Coronary artery (tissue), 2 donors: ENCODE measurements around the gene AHCYL2.
"Not testable (repeated sequence)": the region's sequence is repeated elsewhere in the genome, so short reads cannot be mapped to it uniquely, and the experiment has no call there.

ENCODE experiments used
- DNase-seq: peaks from one replicate; pipeline ENCODE4 v3.0.0-alpha.2; 2017; ENCODE audit warnings: low spot score
- H3K27ac ChIP-seq, 2 donors: fragments of 200-600 bp; sonication (generic); one replicate each; pipeline ENCODE4 v1.5.1; 2016 to 2019
- H3K4me3 ChIP-seq: fragments of 200-600 bp; sonication (generic); 2 replicates; pipeline ENCODE4 v1.5.1; 2016; ENCODE audit warnings: mild to moderate bottlenecking, moderate library complexity
- TF ChIP-seq, protein P1 (sequence below): fragments of 200-600 bp; sonication (generic); IDR thresholded peaks from one replicate; pipeline ENCODE4 v1.5.1; 2019; ENCODE audit warnings: antibody characterized with exemption

The AHCYL2 gene

DNA sequence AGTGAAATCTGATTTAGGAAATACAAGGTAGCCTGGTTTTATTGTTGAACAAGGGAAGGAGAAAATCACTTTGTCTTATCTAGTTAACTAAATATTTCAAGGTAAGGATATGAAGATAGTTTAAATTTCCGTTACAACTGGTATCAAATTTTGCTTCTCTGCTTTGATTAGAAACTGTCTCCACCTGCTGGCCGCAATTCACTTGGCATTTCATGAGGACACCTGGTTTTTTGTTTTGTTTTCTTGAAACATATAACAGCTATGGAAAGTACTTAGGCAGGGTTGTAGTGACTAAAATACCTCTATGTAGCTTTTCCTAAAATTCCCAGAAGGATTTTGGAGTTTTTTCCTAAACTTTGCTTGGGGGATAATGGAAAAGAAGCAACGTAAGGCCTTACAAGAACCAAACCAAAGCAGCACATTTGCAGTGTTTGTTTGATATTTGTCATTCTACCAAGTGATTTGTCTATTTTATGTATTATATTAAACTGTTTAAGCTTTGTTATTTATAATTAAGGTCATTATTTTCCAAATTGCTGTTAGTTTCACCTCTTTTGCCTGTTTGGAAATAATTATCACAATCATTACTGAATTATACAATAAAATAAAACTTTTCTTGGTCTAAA lies 73.6 kb downstream of the AHCYL2 start:
- H3K4me3 ChIP-seq, result no peak overlapping the region
- no peak for DNase-seq
- H3K27ac ChIP-seq, result no peak overlapping the region
- TF ChIP-seq, protein P1, sequence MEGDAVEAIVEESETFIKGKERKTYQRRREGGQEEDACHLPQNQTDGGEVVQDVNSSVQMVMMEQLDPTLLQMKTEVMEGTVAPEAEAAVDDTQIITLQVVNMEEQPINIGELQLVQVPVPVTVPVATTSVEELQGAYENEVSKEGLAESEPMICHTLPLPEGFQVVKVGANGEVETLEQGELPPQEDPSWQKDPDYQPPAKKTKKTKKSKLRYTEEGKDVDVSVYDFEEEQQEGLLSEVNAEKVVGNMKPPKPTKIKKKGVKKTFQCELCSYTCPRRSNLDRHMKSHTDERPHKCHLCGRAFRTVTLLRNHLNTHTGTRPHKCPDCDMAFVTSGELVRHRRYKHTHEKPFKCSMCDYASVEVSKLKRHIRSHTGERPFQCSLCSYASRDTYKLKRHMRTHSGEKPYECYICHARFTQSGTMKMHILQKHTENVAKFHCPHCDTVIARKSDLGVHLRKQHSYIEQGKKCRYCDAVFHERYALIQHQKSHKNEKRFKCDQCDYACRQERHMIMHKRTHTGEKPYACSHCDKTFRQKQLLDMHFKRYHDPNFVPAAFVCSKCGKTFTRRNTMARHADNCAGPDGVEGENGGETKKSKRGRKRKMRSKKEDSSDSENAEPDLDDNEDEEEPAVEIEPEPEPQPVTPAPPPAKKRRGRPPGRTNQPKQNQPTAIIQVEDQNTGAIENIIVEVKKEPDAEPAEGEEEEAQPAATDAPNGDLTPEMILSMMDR, result no peak

DNA sequence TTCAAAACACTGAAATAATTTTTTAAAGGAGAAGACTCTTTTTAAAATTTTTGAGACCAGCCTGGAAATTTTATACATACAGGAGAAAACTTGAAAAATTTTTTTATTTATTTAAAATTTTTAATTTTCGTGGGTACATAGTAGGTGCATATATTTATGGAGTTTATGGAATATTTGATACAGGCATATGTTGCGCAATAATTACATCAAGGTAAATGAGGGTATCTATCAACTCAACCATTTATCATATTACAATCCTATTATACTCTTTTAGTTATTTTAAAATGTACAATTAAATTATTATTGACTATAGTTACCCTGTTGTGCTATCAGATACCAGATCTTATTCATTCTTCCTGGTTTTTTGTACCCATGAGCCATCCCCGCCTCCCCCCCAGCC lies 75.1 kb downstream of the AHCYL2 start:
- TF ChIP-seq, protein P1, result no peak
- DNase-seq, result no peak

DNA sequence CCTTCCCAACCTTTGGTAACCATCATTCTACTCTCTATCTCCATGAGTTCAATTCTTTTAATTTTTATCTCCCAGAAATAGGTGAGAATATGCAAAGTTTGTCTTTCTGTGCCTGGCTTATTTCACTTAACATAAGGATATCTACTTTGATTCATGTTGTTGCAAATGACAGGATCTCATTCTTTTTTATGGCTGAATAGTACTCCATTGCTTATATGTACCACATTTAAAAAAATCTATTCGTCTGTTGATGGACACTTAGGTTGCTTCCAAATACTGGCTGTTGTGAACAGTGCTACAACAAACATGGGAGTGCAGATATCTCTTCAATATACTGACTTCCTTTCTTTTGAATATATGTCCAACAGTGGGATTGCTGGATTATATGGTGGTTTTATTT lies 75.5 kb downstream of the AHCYL2 start:
- DNase-seq, result not testable (repeated sequence)

More for the DNA sequence above, 75.1 kb downstream of the AHCYL2 start:
- H3K4me3 ChIP-seq, result no peak overlapping the region
- no peak overlapping the region for H3K27ac ChIP-seq

DNA sequence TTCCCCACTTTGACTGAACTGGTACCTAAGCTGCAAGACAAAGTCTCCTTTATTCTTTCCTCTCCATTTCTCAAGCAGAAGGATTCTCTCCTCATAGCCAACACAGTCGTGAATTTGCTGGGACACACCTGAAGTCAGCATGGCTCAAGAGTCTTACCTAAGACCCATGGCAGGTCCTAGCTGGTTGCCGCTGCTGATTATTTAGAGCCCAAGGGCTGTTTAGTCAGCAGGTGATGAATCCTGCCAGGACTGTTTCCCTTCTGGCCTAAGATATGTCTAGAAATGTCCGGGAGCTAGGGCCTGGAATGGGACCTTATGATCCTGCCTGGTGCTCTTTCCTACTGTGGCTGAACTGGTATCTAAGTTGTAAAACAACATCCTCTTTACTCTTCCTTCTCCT lies 82.8 kb downstream of the AHCYL2 start:
- H3K27ac ChIP-seq, result no peak overlapping the region

More for the DNA sequence above, 75.5 kb downstream of the AHCYL2 start:
- not testable (repeated sequence) for H3K27ac ChIP-seq, H3K4me3 ChIP-seq

DNA sequence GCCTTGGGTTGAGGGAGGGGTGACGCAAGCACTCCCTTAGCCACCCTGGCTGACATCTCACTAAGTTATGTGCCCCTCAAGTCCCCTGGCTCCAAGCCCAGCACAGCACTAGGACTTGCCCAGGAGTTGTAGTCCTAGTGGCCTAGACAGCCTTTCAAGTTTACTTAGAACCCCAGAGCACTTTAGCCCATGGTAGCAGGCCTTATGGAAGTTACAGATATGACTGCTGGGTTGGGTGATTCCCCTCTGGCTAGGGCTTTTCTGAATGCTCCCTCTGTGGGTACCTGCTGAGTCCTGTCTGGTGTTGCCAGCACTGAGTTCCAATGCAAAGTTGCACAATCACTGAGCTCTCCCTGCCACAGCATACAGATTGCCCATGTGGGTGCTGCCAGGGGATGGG lies 83.2 kb downstream of the AHCYL2 start:
- no peak overlapping the region for H3K4me3 ChIP-seq
- no peak overlapping the region for H3K27ac ChIP-seq
- no peak for DNase-seq
- TF ChIP-seq, protein P1, result no peak

More for the DNA sequence above, 82.8 kb downstream of the AHCYL2 start:
- TF ChIP-seq, protein P1, result no peak
- no peak for DNase-seq
- H3K4me3 ChIP-seq, result no peak overlapping the region

DNA sequence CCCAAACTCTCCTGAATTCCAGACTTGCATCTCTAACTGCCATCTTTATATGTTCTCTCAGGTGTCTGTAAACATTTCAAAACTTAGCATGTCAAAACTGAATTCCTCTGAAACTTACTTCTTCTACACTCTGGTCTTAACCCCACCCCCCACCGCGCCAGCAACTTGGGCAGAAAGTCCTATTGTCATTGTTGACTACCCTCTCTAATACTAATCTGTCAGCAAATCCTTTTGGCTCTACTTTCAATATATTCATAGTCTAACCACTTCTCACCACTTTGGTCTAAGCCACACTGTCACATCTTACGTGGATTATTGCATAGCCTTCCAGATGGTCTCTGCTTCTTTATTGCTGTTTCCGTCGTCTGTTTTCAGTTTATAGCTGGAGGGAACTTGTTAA lies 86.6 kb downstream of the AHCYL2 start:
- Histone ChIP-seq H3K27ac (no peak overlapping the region), H3K4me3 (no peak overlapping the region)
- TF ChIP-seq, protein P1, result no peak
- DNase-seq, result no peak

DNA sequence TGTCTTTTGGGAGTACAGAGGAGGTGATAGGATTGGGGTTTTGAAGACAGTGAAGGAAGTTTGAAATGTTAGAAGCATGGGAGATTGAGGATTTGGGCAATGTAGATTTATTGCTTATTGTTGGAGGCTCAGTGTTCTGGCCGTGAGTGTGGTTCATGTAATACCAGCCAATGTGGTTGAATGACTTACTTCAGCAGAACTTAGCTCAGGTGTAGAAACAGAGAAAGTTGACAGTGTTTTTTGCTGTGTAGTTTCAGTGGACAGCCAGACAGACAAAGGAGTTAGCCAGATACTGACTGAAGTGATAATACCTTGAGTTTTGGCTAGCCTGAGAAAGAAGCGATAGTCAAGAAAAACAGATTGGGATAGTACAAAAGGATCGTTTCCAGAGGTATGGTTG lies 88.5 kb downstream of the AHCYL2 start:
- DNase-seq, result no peak
- no peak overlapping the region for H3K27ac ChIP-seq
- no peak overlapping the region for H3K4me3 ChIP-seq
- TF ChIP-seq, protein P1, result no peak
